GM19025 (cell line): ENCODE measurements around the gene ETV3.

Source experiments
- ATAC-seq: cut with Tn5 transposase; IDR thresholded peaks from one replicate; pipeline ENCODE4 v1.9.1; 2021; ENCODE audit warnings: mild to moderate bottlenecking, low read depth, moderate library complexity; ENCODE audit not compliant: unreplicated experiment

The ETV3 gene

GRCh38 chr1:157162345-157162744, 24.1 kb upstream of the ETV3 start:
- no peak for ATAC-seq

- no peak for ATAC-seq
These were observed 23.7 kb upstream of the ETV3 start for GRCh38 chr1:157161901-157162300.

GRCh38 chr1:157158967-157159366, 20.8 kb upstream of the ETV3 start:
- ATAC-seq = no peak

GRCh38 chr1:157157501-157158190, 19.5 kb upstream of the ETV3 start:
- no peak for ATAC-seq

GRCh38 chr1:157156058-157156541, 17.9 kb upstream of the ETV3 start:
- no peak for ATAC-seq

- no peak for ATAC-seq
These were observed 17.5 kb upstream of the ETV3 start for GRCh38 chr1:157155658-157156057.

- no peak for ATAC-seq
These were observed 16.8 kb upstream of the ETV3 start for GRCh38 chr1:157154940-157155514.

GRCh38 chr1:157154291-157154690, 16.1 kb upstream of the ETV3 start:
- ATAC-seq = no peak

- ATAC-seq = no peak
These were observed 15.6 kb upstream of the ETV3 start for GRCh38 chr1:157153746-157154145.

- no peak for ATAC-seq
These were observed 14.3 kb upstream of the ETV3 start for GRCh38 chr1:157152510-157152909.

- no peak for ATAC-seq
These were observed 13.3 kb upstream of the ETV3 start for GRCh38 chr1:157151506-157151905.

GRCh38 chr1:157151073-157151472, 12.9 kb upstream of the ETV3 start:
- no peak for ATAC-seq

GRCh38 chr1:157150631-157151030, 12.4 kb upstream of the ETV3 start:
- no peak for ATAC-seq

GRCh38 chr1:157147906-157148700, 9.9 kb upstream of the ETV3 start:
- no peak for ATAC-seq

- no peak for ATAC-seq
These were observed 8.8 kb upstream of the ETV3 start for GRCh38 chr1:157147037-157147436.

GRCh38 chr1:157146244-157146643, 8.0 kb upstream of the ETV3 start:
- ATAC-seq = no peak

- ATAC-seq = no peak
These were observed 6.9 kb upstream of the ETV3 start for GRCh38 chr1:157145076-157145475.

- no peak for ATAC-seq
These were observed 6.3 kb upstream of the ETV3 start for GRCh38 chr1:157144509-157144908.

- no peak for ATAC-seq
These were observed 4.7 kb upstream of the ETV3 start for GRCh38 chr1:157142765-157143423.

GRCh38 chr1:157142201-157142600, 4.0 kb upstream of the ETV3 start:
- ATAC-seq = no peak
